Myocyte (in vitro differentiated cells): ENCODE data around the gene KLHL30. TPM values are rescaled to one million over a fixed set of nuclear protein-coding genes. Genes with fewer than 3 reads are reported as not detected.

Experiments used
- DNase-seq: peaks from one replicate; pipeline ENCODE4 v3.0.0-alpha.2; 2012; ENCODE audit warnings: low read depth
- total RNA-seq: library from RNA; depleted of rRNA; stranded (reverse); fragments of >200 nt; gene quantifications from 2 replicates; pipeline ENCODE4 v1.2.3, GENCODE V29; 2014

Gene KLHL30
- total RNA-seq, 1 donor from 2014 or later: 59.5 TPM

DNA sequence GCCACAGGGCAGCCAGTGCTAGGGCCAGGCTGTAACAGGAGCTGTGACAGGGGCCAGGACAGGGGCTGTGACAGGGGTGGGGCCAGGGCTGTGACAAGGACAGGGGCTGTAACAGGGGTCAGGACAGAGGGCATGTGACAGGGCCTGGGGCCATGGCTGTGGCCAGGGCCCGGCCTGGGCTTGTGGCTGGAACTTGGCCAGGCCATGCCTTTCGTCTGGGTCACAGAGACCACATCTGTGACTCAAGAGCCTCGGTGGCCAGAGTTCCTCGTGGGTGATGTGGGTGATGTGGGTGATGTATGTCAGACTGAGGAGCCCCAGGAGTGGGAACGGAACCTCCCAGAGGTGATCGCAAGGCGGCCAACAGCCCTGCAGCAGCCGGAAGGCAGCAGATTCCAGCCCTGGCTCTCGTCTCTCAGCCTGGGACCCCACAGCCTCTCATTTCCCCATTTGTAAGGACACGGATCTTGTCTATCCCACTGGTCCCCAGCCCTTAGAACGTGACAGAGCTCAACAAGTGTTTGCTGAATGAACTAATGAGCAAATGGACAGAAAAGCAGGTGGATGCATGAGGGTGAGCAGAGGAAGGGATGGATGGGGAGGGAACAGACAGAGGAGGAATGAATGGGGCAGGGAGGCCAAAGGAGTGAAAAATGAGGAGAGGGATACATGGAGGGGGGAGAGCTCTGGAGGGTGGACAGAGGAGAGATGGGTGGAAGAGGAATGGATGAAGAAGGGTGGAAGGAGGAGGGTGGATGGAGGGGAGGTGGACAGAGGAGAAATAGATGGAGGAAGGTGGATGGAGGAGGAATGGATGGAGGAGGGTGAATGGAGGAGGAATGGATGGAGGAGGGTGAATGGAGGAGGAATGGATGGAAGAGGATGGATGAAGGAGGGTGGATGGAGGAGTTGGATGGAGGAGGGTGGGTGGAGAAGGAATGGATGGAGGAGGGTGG is 21.0 kb upstream of the KLHL30 start:
- DNase-seq: peak; percentile 77

DNA sequence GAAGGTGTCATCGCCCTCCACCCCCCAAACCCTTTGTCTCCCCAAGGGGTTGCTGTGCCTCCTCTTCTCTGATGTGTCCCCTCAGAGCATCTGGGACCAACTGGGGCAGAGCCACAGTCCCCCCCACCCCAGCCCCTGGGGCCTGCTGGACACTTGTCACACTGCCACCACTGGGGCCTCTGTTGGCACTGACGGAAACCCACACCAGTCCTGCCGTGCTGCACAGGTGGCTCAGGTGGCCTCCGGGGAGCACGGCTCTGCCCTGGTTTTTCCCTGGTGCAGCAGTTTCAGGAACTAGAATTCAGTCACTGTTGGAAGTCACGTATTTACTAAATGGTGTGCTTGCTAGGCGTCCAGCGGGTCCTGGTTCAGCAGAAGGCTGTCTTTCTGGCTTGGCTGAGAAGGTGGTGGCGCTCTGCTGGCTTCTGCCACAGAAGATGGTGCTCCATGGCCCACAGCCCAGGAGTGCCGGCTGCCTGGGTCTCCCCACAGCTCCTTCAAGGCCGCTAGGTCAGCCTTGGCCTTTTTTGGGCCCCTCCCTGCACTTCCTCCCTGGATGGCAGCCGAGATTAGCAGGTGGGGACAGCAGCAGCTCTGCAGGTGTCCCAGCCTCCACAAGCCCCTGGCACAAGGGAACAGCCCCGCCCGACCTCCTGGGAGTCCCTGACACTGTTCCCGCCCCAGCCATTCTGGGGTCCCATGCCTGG is 18.6 kb upstream of the KLHL30 start:
- no peak for DNase-seq

DNA sequence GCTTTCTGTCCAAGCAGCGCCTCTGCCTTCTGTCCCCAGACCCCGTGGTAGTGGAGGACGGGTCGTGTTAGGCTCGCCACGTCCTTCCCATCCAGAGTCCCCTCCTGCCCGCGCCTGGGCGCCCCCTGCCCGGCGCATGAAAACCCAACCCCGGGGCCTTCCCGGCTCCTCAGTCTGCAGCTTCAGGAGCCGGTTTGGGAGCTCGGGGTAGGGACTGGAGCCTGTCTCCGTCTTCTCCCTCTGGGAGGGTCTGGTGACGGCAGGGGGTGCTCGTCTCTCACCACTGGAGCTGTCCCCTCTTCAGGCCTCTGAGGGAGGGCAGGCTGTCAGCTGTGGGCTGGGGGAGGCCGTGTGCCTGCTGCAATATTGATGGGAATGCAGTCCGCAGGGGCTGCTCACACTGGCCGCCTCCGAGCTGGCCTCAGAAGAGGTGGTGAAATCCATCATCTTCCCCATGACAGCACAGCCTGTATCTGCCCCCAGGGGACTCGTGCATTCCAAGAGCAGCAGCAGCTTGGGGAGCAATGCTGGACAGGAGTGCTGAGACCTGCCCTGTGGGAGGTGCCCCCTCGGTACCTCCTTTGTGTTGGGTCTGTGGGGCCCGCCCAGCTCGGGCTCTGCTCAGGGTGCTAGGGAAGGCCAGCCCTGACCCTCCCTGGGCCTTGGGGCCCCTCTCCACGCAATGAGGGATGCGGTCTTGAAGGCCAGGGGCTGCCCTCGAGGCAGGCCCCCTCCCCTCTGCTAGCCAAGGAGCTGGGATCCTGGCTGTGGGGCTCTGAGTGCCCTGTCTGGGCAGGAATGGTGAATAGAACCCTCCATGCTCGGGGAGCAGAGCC is 17.8 kb upstream of the KLHL30 start:
- DNase-seq: no peak

DNA sequence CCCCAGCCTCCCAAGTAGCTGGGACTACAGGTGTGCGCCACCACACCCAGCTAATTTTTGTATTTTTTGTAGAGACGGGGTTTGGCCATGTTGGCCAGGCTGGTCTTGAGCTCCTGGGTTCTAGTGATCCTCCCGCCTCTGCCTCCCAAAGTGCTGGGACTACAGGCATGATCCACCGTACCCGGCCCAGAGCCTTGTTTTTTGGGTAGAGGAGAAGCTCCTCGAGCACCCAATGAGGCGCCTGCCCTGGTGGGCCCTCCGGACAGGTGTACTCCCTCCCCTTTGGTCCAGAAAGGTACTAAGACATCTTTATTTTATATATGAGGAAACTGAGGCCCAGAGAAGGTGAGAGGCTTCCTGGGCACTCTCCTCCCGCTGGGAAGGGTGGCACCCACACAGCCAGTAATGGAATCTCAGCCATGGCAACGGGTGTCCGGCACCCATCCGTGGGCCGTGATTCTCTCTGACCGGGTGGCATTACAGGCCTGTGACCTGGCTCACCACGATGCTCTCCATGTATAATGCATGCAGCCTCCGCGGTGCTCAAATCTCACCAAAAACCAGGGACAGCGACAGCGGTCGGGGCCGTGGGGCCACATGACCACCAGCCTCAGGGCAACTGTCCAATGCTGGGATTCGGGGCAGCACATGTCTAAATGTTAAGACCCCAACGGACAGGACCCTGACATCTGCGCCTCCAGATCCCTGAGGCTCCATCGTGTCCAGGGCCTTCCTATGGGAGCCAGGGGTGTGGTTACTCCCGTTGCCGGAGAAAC is 16.8 kb upstream of the KLHL30 start:
- no peak for DNase-seq

DNA sequence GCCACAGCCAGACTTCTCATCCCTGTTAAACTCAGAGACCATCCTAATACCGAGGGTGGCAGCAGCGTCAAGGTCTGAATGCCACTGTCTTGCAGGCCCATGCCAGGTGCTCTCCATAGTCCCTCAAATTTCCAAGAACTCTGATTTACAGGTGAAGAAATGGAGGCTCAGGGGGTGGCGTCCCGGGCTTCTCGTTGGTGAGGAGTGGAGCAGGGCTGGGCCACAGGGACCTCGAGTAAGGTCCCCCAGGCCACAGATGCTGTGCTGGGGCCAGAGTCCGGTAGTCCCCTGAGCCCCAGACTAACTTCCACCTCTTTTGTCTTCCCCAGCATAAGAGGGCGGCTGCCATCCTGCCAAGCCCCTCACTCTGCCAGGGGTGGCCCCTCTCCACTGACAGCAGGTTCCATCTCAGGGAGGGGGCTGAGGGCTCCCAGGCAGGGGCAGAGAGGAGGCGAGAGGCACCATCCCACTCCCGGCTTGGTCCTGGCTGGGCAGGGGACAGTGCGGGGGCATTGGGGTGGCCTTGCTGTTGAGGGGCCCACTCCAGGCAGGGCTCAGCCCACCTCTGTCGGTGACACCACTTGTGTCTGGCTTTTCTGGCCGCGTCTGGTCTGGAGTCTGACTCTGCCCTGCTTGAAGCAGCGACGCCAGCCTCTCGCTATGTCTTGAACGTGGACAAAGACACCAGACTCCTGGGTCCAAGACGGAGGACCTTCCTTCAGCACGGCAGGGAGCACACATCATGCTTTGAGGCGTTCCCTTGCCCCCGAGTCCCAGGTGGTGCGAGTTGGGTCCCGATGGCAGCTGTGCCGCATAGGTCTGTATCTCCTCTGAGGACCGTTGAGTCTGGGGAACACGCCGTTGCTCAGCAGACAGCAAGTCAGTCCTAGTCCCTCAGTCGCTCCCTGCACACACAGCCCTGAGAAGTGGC is 15.9 kb upstream of the KLHL30 start:
- DNase-seq: no peak

DNA sequence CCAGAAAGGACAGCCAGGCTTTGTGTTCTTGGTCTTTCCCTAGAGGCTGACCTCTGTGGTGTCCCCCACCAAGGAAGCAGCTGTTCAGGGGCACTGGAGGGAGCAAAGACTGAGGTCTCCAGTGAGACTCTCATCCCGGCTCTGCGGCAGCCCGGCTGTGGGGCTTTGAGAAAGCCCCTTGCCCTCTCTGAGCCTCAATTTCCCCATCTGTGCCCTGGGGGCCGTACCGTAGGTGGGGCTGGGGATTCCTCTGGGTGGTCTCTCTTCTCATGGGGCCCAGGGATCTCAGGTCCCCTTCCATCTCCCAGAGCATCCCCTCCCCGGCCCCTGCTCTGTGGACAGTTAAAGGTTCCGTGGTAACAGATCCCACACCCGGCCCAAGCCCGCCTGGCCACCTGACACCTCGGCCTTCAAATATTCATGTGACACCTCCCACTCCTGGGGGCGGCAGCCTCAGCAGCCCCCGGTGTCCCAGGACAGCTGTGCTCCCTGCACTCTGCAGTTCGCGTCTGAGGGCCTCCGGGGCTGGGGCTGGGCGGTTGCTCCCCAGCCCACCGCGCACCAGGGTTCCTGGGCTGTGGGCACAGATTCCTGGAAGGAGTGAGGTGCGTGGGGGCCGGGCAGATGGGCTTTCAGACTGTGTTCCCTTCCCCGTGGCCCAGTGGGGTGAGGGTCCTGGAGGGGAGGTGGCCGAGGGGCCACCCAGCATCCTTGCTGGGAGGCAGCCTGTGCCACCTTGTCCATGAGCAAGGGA is 15.1 kb upstream of the KLHL30 start:
- DNase-seq: no peak

DNA sequence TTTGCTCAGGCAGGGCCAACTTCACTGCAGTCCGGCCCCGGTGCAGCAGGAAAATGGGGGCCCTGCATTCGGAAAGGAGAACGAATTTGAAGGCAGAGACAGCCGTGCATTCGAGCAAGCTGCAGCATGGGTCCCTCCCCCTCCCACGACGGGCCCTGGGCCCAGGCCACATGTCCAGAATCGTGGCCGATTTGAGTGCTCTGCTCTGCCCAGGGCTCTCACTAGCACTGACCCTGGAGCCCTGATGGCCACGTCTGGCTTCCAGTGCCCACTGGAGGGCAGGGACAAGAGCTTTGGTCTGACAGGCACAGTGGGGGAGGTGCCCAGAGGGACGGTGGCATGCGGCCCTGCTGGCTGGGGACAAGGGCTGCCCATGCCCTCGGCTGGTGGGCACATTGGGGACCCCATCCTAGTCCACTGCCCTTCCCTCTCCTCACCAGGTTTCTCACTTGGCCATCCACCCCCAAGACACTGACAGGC is 14.4 kb upstream of the KLHL30 start:
- no peak for DNase-seq

DNA sequence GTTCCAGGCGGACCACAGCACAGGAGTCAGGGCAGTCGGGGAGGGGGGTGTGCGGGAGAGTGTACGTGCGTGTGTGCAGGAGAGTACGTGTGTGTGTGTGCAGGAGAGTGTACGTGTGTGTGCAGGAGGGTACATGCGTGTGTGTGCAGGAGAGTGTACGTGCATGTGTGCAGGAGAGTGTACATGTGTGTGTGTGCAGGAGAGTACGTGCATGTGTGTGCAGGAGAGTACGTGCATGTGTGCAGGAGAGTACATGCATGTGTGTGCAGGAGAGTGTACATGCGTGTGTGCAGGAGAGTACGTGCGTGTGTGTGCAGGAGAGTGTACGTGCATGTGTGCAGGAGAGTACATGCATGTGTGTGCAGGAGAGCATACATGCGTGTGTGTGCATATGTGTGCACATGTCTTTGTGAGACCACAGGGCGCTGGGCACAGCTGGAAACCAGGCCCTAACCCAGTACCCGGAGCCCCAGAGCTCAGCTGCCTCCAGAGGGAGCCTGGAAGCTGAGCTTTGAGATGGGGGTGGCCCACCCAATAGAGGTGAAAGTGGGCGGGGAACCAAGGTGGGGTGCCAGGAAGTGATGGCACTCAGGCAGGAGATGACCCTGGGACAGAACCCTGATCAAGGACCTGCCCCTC is 13.9 kb upstream of the KLHL30 start:
- DNase-seq: no peak

DNA sequence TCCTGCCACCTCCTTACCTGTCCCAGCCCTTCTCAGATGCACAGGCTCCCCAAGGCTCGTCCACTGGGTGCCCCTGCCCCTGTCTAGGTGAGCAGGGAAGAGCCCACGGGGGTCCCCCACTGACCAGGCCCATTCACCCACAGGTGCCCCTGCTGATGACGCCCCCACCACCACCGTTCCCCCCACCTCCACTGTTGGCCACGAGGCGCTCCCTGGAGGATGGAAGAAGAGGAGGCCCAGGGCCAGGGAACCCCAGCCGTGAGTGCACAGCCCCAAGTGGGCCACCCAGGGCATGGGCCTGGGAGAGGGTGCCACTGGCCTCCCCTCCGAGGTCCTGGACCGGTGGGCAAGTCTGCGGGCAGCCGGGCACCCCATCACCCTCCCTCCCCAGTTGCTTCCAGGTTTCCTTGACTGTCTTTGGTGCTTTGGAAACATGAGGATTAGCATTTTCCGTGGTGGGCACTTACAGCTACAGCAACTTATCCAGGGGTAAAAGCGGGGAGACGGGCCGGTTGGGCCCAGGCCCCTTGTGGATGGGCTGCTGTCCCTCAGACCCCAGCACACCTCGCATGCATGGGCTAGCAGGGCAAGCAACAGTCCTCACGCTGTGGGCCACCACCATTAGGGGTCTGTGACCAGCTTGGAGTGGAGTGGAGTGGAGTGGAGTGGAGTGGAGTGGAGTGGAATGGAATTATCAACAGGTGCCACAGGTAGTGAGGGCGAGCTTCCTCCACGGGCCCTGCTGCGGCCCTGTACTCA is 13.2 kb upstream of the KLHL30 start:
- no peak for DNase-seq

DNA sequence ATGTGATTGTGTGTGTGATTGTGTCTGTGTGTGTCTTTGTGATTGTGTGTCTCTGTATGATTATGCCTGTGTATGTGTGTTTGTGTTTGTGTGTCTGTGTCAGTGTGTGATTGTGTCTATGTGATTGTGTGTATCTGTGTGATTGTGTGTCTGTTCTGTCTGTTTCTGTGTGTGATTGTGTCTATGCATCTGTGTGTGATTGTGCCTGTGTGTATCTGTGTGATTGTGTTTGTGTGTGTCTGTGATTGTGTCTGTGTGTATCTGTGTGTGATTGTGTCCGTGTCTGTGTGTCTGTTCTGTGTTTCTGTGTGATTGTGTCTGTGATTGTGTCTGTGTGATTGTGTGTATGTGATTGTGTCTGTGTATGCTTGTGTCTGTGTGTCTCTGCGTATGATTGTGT is 12.1 kb upstream of the KLHL30 start:
- no peak for DNase-seq

DNA sequence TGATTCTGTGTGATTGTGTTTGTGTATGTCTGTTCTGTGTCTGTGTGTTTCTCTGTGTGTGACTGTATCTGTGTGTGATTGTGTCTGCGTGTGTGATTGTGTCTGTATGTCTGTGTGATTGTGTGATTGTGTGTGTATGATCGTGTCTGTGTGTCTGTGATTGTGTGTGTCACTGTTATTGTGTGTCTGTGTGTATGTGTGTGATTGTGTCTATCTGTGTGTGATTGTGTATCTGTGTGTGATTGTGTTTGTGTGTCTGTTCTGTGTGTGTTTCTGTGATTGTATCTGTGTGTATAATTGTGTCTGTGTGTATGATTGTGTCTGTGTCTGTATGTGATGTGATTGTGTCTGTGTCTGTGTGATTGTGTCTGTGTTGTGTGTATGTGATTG is 11.7 kb upstream of the KLHL30 start:
- no peak for DNase-seq

DNA sequence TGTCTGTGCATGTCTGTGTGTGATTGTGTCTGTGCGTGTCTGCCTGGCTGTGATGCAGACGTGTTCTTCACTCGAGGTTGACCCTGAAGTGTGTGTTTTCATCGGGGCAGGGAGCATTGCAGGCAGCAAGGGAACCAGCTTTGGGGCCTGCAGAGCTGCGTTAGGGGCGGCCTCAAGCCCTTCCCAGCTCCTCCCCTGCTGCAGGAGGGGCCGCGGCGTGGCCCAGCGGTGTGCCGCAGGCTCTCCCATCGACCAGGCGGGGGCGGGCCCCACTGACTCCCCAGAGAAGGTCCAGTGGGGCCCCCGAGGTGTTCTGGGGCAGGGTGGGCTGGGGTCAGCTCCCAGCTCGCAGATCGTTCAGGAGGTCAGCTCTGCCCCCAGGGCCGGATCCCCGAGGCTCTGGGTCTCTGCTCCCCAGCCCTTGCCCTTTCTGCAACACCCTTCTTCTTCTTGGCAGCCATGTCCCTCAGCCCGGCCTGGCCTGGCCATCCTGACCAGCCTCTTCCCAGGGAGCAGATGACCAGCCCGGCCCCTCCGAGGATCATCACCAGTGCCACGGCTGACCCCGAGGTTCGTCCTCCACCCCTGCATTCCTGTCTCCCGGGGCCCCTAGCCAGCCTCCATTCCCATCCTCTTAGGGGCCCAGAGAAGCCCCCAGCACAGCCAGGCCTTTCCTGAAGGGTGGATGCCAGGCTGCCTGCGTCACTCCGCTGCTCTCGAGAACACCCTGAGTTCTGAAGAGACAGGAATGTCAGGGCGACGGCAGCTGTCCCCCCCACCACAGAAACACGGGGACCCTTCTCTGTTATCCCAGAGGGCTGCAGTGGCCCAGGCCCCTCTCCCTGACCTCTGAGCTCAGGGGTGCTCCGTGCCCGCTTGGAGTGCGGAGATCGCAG is 11.1 kb upstream of the KLHL30 start:
- peak; percentile 80 for DNase-seq

DNA sequence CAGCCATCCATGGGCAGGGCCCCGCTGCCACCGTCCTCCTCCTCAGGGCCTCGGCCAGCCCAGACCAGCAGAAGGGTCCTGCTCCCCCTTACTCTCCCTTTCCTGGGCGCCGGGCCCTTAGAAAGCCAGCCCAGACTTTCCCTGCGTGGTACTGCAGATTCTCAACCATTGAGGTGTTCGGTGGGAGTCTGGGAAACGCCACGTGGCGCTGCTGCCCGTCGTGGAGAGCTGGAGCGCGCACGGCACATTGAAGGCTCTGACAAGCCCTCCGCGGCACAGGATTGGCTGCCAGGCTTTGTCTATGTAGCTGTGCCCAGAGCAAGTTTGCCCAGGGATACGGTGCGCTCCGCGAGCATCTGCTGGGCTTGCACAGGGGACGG is 10.4 kb upstream of the KLHL30 start:
- no peak for DNase-seq

DNA sequence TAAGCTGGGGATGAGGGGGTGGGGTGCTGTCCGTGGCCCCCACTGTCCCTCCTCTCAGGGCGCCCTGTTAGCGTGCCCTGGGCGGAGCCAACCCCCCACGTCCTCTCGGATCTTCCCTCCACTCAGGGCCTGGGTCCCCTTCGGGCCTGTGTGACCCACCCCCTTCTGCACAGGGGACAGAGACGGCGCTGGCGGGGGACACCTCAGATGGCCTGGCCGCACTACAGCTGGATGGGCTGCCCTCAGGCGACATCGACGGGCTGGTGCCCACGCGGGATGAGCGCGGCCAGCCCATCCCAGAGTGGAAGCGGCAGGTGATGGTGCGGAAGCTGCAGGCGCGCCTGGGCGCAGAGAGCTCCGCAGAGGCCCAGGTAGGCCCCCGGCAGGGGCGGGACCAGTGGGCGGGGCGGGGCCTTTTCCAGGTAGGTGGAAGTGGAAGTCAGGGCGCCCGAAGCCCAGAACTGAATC is 9.9 kb upstream of the KLHL30 start:
- no peak for DNase-seq

DNA sequence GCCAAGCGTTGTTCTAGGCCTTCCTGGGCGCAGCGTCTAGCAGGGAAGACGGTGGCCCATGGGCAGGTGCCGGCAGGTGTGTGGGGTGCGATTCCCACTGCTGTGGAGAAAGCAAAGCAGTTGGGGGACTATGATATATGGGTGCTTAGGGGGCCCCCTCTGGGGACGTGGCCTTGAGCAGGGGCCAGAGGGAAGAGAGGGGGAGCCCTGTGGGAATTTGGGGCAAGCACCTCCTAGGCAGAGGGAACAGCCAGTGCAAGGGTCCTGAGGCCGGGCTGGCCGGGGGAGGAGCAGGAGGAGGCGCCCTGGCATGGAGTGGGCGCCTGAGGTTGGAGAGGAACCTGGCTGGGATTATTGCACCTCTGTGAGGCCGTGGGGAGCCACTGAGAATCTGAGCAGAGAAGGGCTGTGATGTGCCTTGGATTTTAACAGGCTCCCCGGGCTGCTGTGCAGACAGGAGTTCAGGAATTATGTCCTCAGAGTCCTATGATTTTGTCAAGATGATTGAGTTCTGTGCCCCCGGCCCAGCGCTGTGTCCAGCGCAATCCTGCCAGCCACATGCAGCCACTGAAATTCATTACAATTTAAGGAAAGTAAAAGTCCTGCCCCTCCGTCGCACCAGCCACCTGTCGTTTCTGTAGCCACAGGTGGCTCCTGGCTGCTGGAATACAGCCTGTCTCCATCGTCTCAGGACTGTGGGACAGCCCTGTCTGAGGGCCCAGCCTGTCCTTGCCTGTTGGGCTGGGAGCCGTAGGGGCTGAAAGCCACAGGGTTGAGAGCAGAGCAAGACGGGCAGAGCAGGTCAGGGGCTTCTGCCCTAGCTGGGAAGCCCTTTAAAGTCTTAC is 9.1 kb upstream of the KLHL30 start:
- no peak for DNase-seq
